PC-3 (cell line): ENCODE measurements around the gene BCAR1. TPM values are rescaled to one million over a fixed set of nuclear protein-coding genes. Genes with fewer than 3 reads are reported as not detected.

Source experiments
- ATAC-seq: fragments of 200-7000 bp; cut with Tn5 transposase; 2 replicates; pipeline ENCODE4 v1.9.1; 2020; ENCODE audit warnings: mild to moderate bottlenecking, moderate library complexity
- BruUV-seq: library from RNA; stranded (reverse); fragments of 400-500 nt; replicated peaks from 2 replicates; lab custom pipeline; 2021; lab: Mats Ljungman, UMichigan
- CTCF ChIA-PET: fragments of 300-600 bp; sonication (Branson Sonifier 250); formaldehyde crosslinking; loops from one replicate; lab custom pipeline; 2022; ENCODE audit warnings: antibody characterized with exemption; lab: Charles Lee
- POLR2A ChIA-PET: fragments of 300-600 bp; sonication (Branson Sonifier 250); formaldehyde crosslinking; loops from one replicate; lab custom pipeline; 2022; ENCODE audit warnings: antibody characterized with exemption; ENCODE audit not compliant: unreplicated experiment; lab: Charles Lee
- DNase-seq: peaks from one replicate; pipeline ENCODE4 v3.0.0-alpha.2; 2015
- H2AFZ ChIP-seq: fragments of 300-600 bp; sonication (generic); 2 replicates; pipeline ENCODE4 v1.6.0; 2016; ENCODE audit warnings: antibody characterized with exemption, low read length
- H3F3A ChIP-seq: fragments of 300-600 bp; sonication (generic); one replicate; pipeline ENCODE4 v1.6.0; 2017; ENCODE audit warnings: antibody characterized with exemption, low read length, control low read depth, mild to moderate bottlenecking; ENCODE audit not compliant: unreplicated experiment
- H3K27ac ChIP-seq: fragments of 300-600 bp; sonication (generic); 2 replicates; pipeline ENCODE4 v1.5.1; 2016; ENCODE audit warnings: mild to moderate bottlenecking, low read length
- H3K27me3 ChIP-seq: fragments of 300-600 bp; sonication (generic); 2 replicates; pipeline ENCODE4 v1.6.1; 2016; ENCODE audit warnings: low read length, mixed read lengths
- H3K36me3 ChIP-seq: fragments of 300-600 bp; sonication (generic); 2 replicates; pipeline ENCODE4 v1.6.1; 2016; ENCODE audit warnings: low read depth, mixed run types, low read length, mixed read lengths
- H3K4me1 ChIP-seq: fragments of 300-600 bp; sonication (generic); 2 replicates; pipeline ENCODE4 v1.5.1; 2016; ENCODE audit warnings: low read length; ENCODE audit not compliant: insufficient read depth
- H3K4me2 ChIP-seq: fragments of 300-600 bp; sonication (generic); 2 replicates; pipeline ENCODE4 v1.6.0; 2016; ENCODE audit warnings: low read length
- H3K4me3 ChIP-seq: fragments of 300-600 bp; sonication (generic); 2 replicates; pipeline ENCODE4 v1.5.1; 2016; ENCODE audit warnings: mild to moderate bottlenecking, low read length, mixed read lengths
- H3K79me2 ChIP-seq: fragments of 300-600 bp; sonication (generic); 2 replicates; pipeline ENCODE4 v1.6.1; 2017; ENCODE audit warnings: low read length, mixed read lengths
- H3K9ac ChIP-seq: fragments of 300-600 bp; sonication (generic); 2 replicates; pipeline ENCODE4 v1.6.0; 2016; ENCODE audit warnings: mild to moderate bottlenecking, low read length
- H3K9me2 ChIP-seq: fragments of 300-600 bp; sonication (generic); replicated peaks from 2 replicates; pipeline ENCODE4 v1.6.1; 2016; ENCODE audit warnings: mixed run types, low read length, mixed read lengths
- H3K9me3 ChIP-seq: fragments of 300-600 bp; sonication (generic); 2 replicates; pipeline ENCODE4 v1.6.1; 2016; ENCODE audit warnings: low read length, mixed read lengths
- H4K20me1 ChIP-seq: fragments of 300-600 bp; sonication (generic); 2 replicates; pipeline ENCODE4 v1.6.1; 2016; ENCODE audit warnings: low read length, mixed read lengths
- EZH2 ChIP-seq: fragments of 300-600 bp; sonication (generic); IDR thresholded peaks from one replicate; pipeline ENCODE4 v1.6.1; 2017; ENCODE audit warnings: antibody characterized with exemption, mild to moderate bottlenecking, low read length; ENCODE audit not compliant: unreplicated experiment
- EZH2phosphoT487 ChIP-seq: fragments of 300-600 bp; sonication (generic); IDR thresholded peaks from 2 replicates; pipeline ENCODE4 v1.6.1; 2018; ENCODE audit warnings: mild to moderate bottlenecking, antibody characterized with exemption, low read length, borderline replicate concordance
- intact Hi-C: fragments of 100-400 bp; cut with micrococcal nuclease; formaldehyde crosslinking; loops from 2 replicates; pipeline ENCODE4 v1.9.0; 2023
- total RNA-seq: library from RNA; depleted of rRNA; stranded (reverse); fragments of >200 nt; gene quantifications from 2 replicates; pipeline ENCODE4 v1.2.3, GENCODE V29; 2014
- TF ChIP-seq, protein P1 (sequence below): fragments of 300-600 bp; sonication (generic); conservative IDR thresholded peaks from 2 replicates; pipeline ENCODE4 v1.5.1; 2017; ENCODE audit warnings: antibody characterized with exemption, low read depth, mild to moderate bottlenecking, low read length

The BCAR1 gene
- total RNA-seq, 1 experiment from 2014 or later: 49.3 TPM

DNA sequence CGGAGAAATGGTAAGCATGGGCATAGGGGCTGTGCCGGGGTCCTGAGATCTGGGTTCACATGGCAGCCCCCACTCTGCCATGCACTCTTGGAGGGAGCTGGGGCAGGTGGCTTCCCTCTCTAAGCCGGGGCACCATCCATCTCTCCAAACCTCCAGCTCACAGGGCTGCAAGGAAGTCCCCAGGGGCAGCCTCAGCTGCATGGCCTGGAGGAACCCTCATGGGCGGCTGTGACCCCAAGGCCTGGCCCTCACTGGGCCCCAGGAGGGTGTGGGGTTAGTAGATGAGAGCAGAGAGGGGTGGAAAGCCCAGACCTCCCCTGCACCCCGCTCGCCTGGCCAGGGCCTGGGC is 47.0 kb downstream of the BCAR1 start:
- TF ChIP-seq EZH2: no peak
- TF ChIP-seq, protein P1, sequence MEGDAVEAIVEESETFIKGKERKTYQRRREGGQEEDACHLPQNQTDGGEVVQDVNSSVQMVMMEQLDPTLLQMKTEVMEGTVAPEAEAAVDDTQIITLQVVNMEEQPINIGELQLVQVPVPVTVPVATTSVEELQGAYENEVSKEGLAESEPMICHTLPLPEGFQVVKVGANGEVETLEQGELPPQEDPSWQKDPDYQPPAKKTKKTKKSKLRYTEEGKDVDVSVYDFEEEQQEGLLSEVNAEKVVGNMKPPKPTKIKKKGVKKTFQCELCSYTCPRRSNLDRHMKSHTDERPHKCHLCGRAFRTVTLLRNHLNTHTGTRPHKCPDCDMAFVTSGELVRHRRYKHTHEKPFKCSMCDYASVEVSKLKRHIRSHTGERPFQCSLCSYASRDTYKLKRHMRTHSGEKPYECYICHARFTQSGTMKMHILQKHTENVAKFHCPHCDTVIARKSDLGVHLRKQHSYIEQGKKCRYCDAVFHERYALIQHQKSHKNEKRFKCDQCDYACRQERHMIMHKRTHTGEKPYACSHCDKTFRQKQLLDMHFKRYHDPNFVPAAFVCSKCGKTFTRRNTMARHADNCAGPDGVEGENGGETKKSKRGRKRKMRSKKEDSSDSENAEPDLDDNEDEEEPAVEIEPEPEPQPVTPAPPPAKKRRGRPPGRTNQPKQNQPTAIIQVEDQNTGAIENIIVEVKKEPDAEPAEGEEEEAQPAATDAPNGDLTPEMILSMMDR: no peak
- ATAC-seq (0 out of 2 replicates have a peak, but pooled peaks have one; percentile 16), DNase-seq (no peak)
- H3K9ac ChIP-seq: no peak overlapping the region
- H3K9me3 ChIP-seq: no peaks in the 10 kb centered on the region
- no peaks in the 10 kb centered on the region for H3K36me3 ChIP-seq
- intact Hi-C loops: no loop called here
- no TSS peak for BruUV-seq
- H3K9me2 ChIP-seq: no peaks in the 10 kb centered on the region
- H2AFZ ChIP-seq: no peak overlapping the region
- ChIA-PET POLR2A (no interaction called here), CTCF (no interaction called here)
- H3K4me2 ChIP-seq: no peak overlapping the region
- no peaks in the 10 kb centered on the region for H4K20me1 ChIP-seq
- no peak overlapping the region for H3K27ac ChIP-seq
- H3K4me1 ChIP-seq: no peaks in the 10 kb centered on the region
- H3K27me3 ChIP-seq: no peaks in the 10 kb centered on the region
- no peaks in the 10 kb centered on the region for H3K79me2 ChIP-seq
- H3F3A ChIP-seq: no peaks in the 10 kb centered on the region
- H3K4me3 ChIP-seq: no peak overlapping the region

DNA sequence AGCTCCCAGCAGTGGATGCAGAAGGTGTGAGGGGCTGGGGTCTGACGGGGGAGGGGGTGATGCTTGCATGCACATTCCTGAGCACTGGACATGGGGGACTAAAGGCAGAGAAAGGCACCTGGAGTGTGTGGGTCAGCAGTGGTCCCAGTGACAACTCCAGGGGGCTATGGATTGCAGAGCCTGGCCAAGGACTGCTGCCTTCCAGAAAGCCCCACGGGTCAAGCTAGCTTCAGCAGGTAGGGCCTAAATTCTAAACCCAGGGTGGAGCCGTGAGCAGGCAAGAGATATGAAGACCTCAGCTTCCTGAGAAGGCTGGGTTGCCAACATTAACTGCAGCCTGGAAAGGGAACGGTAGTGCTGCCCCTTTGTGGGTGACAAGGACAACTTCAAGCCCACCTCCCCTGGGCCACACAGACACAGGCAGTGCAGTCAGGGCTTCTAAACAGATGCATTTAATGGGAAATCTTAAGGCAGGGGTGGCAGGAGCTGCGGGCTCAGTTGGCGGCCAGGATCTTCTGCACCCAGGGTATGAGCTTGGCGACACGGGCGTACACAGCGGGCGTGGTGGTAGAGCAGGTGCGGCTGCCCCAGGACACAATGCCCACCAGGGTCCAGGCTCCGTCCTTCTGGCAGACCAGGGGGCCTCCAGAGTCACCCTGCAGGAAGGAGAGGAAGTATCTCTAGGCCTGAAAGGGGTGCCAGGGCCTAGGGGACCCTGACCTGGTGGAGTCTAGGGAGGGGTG is 47.6 kb downstream of the BCAR1 start:
- Histone ChIP-seq H4K20me1 (no peaks in the 10 kb centered on the region), H3K9me2 (no peaks in the 10 kb centered on the region), H3K4me1 (no peaks in the 10 kb centered on the region), H3K9me3 (no peaks in the 10 kb centered on the region), H3K4me3 (no peak overlapping the region), H2AFZ (no peak overlapping the region), H3K27ac (no peak overlapping the region), H3K4me2 (no peak overlapping the region), H3K79me2 (no peaks in the 10 kb centered on the region), H3K36me3 (no peaks in the 10 kb centered on the region), H3F3A (no peaks in the 10 kb centered on the region), H3K27me3 (no peaks in the 10 kb centered on the region), H3K9ac (no peak overlapping the region)
- DNase-seq: no peak
- intact Hi-C loops: no loop called here
- TF ChIP-seq EZH2 (no peak), EZH2phosphoT487 (no peak)
- TF ChIP-seq, protein P1: no peak
- BruUV-seq: no TSS peak
- POLR2A ChIA-PET: no interaction called here
- no peak for ATAC-seq
- CTCF ChIA-PET: no interaction called here

DNA sequence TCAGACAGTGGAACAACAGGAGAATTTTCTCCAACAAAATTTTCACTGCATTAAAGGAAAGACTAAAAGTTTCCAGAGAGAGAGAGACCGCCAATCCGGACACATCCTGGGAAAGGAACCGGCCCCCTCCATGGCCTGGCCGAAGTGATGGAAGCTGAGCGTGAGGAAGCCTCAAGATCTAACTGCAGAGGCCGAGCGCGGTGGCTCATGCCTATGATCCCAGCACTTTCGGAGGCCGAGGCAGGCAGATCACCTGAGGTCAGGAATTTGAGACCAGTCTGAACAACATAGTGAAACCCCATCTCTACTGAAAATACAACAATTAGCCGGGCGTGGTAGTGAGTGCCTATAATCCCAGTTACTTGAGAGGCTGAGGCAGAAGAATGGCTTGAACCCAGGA is 48.3 kb downstream of the BCAR1 start:
- no peaks in the 10 kb centered on the region for H3K27me3 ChIP-seq
- H3K36me3 ChIP-seq: no peaks in the 10 kb centered on the region
- DNase-seq (no peak), ATAC-seq (no peak)
- ChIA-PET CTCF (no interaction called here), POLR2A (no interaction called here)
- no peak overlapping the region for H3K9ac ChIP-seq
- no peaks in the 10 kb centered on the region for H3F3A ChIP-seq
- H3K4me2 ChIP-seq: no peak overlapping the region
- intact Hi-C loops: no loop called here
- H4K20me1 ChIP-seq: no peaks in the 10 kb centered on the region
- no peaks in the 10 kb centered on the region for H3K9me3 ChIP-seq
- TF ChIP-seq EZH2 (no peak), EZH2phosphoT487 (no peak)
- TF ChIP-seq, protein P1: no peak
- no peak overlapping the region for H3K4me3 ChIP-seq
- H3K27ac ChIP-seq: no peak overlapping the region
- H2AFZ ChIP-seq: no peak overlapping the region
- no peaks in the 10 kb centered on the region for H3K4me1 ChIP-seq
- no peaks in the 10 kb centered on the region for H3K9me2 ChIP-seq
- BruUV-seq: no TSS peak
- H3K79me2 ChIP-seq: no peaks in the 10 kb centered on the region
